Gastrocnemius medialis (tissue), 4 donors: ENCODE data around the gene CHST15. TPM values are rescaled to one million over a fixed set of nuclear protein-coding genes. Genes with fewer than 3 reads are reported as not detected.

ENCODE experiments used
- ATAC-seq, 2 donors: fragments of 150-250 bp; one replicate each; pipeline ENCODE4 v1.9.1; 2016
- DNase-seq, 2 donors: peaks; one replicate each; pipeline ENCODE4 v3.0.0-alpha.2; 2019
- H3K27ac ChIP-seq, 4 donors: fragments of 200-600 bp; sonication (generic); 1 replicate in 1 of 4; 2 replicates in 3 of 4; pipeline ENCODE4 v1.5.1; 2016 to 2018; ENCODE audit warnings: mild to moderate bottlenecking in 2 of 4, moderate library complexity in 1 of 4
- H3K27me3 ChIP-seq, 3 donors: fragments of 200-600 bp; sonication (generic) in 2 of 3; 1 replicate in 1 of 3; 2 replicates in 2 of 3; pipeline versions ENCODE4 v1.5.1 to v1.6.0; 2016 to 2019; ENCODE audit warnings: mild to moderate bottlenecking in 1 of 3, moderate library complexity in 1 of 3
- H3K36me3 ChIP-seq, 2 donors: fragments of 200-600 bp; sonication (generic) in 1 of 2; one replicate each; pipeline ENCODE4 v1.5.1; 2017 to 2018
- H3K4me1 ChIP-seq, 2 donors: fragments of 200-600 bp; sonication (generic) in 1 of 2; one replicate each; pipeline ENCODE4 v1.5.1; 2016 to 2017; ENCODE audit warnings: mild to moderate bottlenecking in 2 of 2
- H3K4me3 ChIP-seq, 4 donors: fragments of 200-600 bp; sonication (generic) in 3 of 4; 1 replicate in 1 of 4; 2 replicates in 3 of 4; pipeline ENCODE4 v1.5.1; 2016 to 2019; ENCODE audit warnings: mild to moderate bottlenecking in 2 of 4
- H3K9me3 ChIP-seq, 3 donors: fragments of 200-600 bp; sonication (generic) in 2 of 3; 1 replicate in 1 of 3; 2 replicates in 2 of 3; pipeline ENCODE4 v1.5.1; 2016 to 2019
- POLR2A ChIP-seq, 2 donors: fragments of 450-650 bp; IDR thresholded peaks; one replicate each; pipeline ENCODE4 v1.6.1; 2017; ENCODE audit warnings: antibody characterized with exemption in 2 of 2, mild to moderate bottlenecking in 2 of 2, moderate library complexity in 2 of 2
- in situ Hi-C, 4 donors: fragments of 200-750 bp; cut with MboI; loops; one replicate each; pipeline versions ENCODE4 v1.15.0 to v1.8.0; 2017; ENCODE audit warnings: low sequenced_read_pairs in 4 of 4
- intact Hi-C: fragments of 100-400 bp; cut with DNase I; formaldehyde crosslinking; loops from one replicate; pipeline ENCODE4 v1.15.1; 2023; ENCODE audit warnings: low total_unique reads
- total RNA-seq, 4 donors: library from RNA; depleted of rRNA; stranded (reverse); fragments of >200 nt; gene quantifications; one replicate each; pipeline versions ENCODE4 v1.1.0 to v1.2.3, GENCODE V29; 2016
- TF ChIP-seq, protein P1 (sequence below), 5 experiments: fragments of 450-650 bp in 3 of 5; fragments of 200-600 bp in 2 of 5; sonication (generic) in 2 of 5; IDR thresholded peaks in 4 of 5; conservative IDR thresholded peaks in 1 of 5; 1 replicate in 4 of 5; 2 replicates in 1 of 5; pipeline ENCODE4 v1.5.1; 2016 to 2019; ENCODE audit warnings: antibody characterized with exemption in 5 of 5, mild to moderate bottlenecking in 3 of 5, moderate library complexity in 3 of 5

CHST15 gene
- total RNA-seq, 4 donors from 2014 or later = 9.0 to 32.2 (median 20.3) TPM

DNA sequence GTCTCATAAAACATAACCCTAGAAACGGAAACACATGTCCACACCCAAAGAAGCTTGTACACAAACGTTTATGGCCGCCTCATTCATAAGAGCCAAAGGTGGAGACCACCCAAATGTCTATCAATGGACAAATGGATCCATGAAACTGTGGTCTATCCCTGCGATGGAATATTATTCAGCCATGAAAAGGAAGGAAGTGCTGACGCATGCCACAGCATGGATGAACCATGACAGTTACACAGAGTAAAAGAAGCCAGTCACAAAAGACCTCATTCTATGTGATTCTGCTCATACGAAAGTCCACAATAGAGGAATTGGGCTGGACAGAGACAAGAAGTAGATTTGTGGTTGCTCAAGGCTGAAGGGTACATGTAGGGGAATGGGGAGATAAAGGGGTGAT is 10.8 kb downstream of the CHST15 start:
- no peaks in the 10 kb centered on the region for H3K36me3 ChIP-seq
- ATAC-seq = no peak
- in situ Hi-C loops = no loop called here
- intact Hi-C loops = no loop called here
- no peaks in the 10 kb centered on the region for H3K27me3 ChIP-seq
- no peaks in the 10 kb centered on the region for H3K9me3 ChIP-seq
- H3K4me3 ChIP-seq = no peak overlapping the region
- TF ChIP-seq, protein P1, sequence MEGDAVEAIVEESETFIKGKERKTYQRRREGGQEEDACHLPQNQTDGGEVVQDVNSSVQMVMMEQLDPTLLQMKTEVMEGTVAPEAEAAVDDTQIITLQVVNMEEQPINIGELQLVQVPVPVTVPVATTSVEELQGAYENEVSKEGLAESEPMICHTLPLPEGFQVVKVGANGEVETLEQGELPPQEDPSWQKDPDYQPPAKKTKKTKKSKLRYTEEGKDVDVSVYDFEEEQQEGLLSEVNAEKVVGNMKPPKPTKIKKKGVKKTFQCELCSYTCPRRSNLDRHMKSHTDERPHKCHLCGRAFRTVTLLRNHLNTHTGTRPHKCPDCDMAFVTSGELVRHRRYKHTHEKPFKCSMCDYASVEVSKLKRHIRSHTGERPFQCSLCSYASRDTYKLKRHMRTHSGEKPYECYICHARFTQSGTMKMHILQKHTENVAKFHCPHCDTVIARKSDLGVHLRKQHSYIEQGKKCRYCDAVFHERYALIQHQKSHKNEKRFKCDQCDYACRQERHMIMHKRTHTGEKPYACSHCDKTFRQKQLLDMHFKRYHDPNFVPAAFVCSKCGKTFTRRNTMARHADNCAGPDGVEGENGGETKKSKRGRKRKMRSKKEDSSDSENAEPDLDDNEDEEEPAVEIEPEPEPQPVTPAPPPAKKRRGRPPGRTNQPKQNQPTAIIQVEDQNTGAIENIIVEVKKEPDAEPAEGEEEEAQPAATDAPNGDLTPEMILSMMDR (IDR thresholded peaks at IDR 0.05 in 4 of 5, conservative IDR thresholded peaks at IDR 0.05 in 1 of 5) = no peak
- no peak for TF ChIP-seq POLR2A (IDR thresholded peaks at IDR 0.05)
- H3K4me1 ChIP-seq = peaks cover 9 to 31% of the 10 kb centered on the region in 2 donors
- DNase-seq = no peak
- no peak overlapping the region for H3K27ac ChIP-seq

DNA sequence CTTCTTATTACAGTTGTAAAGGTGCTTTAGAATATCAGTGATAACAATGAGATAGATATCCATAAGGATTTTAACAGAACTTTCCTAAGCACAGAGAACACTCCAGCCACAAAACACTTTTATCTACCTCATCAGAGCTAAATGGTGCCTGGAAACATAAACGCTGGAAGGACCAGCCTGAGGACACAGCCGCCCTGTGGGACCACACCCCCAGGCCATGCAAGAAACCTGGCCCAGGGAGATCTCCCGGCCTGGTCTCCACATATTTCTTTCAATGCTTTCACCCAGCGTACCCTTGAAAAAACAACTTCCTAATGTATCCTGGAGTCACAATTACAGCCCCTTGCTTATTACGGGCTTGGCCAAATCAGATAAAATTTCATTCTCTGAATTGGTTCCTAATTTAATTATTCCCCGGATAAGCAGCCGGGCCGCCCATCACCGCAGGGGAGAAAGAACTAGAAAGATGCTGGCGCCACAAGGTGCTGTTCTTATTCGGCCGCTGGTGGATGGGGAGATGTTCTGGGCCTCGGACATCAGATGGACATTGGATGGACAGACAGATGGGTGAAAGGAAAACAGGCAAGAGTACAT is 11.8 kb downstream of the CHST15 start:
- no peak for DNase-seq
- in situ Hi-C loops (no loop called here), intact Hi-C loops (no loop called here)
- H3K36me3 ChIP-seq = no peaks in the 10 kb centered on the region
- no peak overlapping the region for H3K27ac ChIP-seq
- H3K9me3 ChIP-seq = no peaks in the 10 kb centered on the region
- no peak for ATAC-seq
- H3K4me1 ChIP-seq = peaks cover 9 to 23% of the 10 kb centered on the region in 2 donors
- H3K27me3 ChIP-seq = no peaks in the 10 kb centered on the region
- H3K4me3 ChIP-seq = no peak overlapping the region
- TF ChIP-seq, protein P1 (IDR thresholded peaks at IDR 0.05 in 4 of 5, conservative IDR thresholded peaks at IDR 0.05 in 1 of 5) = no peak
- TF ChIP-seq POLR2A (IDR thresholded peaks at IDR 0.05) = no peak

- no peaks in the 10 kb centered on the region for H3K36me3 ChIP-seq
- H3K27me3 ChIP-seq = no peaks in the 10 kb centered on the region
- in situ Hi-C loops (no loop called here), intact Hi-C loops (no loop called here)
- DNase-seq (no peak), ATAC-seq (no peak)
- no peaks in the 10 kb centered on the region for H3K9me3 ChIP-seq
- H3K4me1 ChIP-seq = peaks cover 7 to 26% of the 10 kb centered on the region in 2 donors
- no peak overlapping the region for H3K27ac ChIP-seq
- TF ChIP-seq, protein P1 (IDR thresholded peaks at IDR 0.05 in 4 of 5, conservative IDR thresholded peaks at IDR 0.05 in 1 of 5) = no peak
- no peak for TF ChIP-seq POLR2A (IDR thresholded peaks at IDR 0.05)
- no peak overlapping the region for H3K4me3 ChIP-seq
Measured at GRCh38 chr10:124079864-124080263, 13.5 kb downstream of the CHST15 start.

- peaks cover 7 to 26% of the 10 kb centered on the region in 2 donors for H3K4me1 ChIP-seq
- in situ Hi-C loops = no loop called here
- TF ChIP-seq, protein P1 (IDR thresholded peaks at IDR 0.05 in 4 of 5, conservative IDR thresholded peaks at IDR 0.05 in 1 of 5) = no peak
- no peak for TF ChIP-seq POLR2A (IDR thresholded peaks at IDR 0.05)
- intact Hi-C loops = no loop called here
- H3K27ac ChIP-seq = no peak overlapping the region
- H3K36me3 ChIP-seq = no peaks in the 10 kb centered on the region
- no peaks in the 10 kb centered on the region for H3K27me3 ChIP-seq
- DNase-seq (no peak), ATAC-seq (peak in 1 of 2 donors; percentile 48)
- H3K4me3 ChIP-seq = no peak overlapping the region
- H3K9me3 ChIP-seq = no peaks in the 10 kb centered on the region
Measured at GRCh38 chr10:124078714-124079113, 14.7 kb downstream of the CHST15 start.

- H3K9me3 ChIP-seq = no peaks in the 10 kb centered on the region
- DNase-seq = no peak
- no peak overlapping the region for H3K4me3 ChIP-seq
- TF ChIP-seq, protein P1 (IDR thresholded peaks at IDR 0.05 in 4 of 5, conservative IDR thresholded peaks at IDR 0.05 in 1 of 5) = no peak
- no peak for TF ChIP-seq POLR2A (IDR thresholded peaks at IDR 0.05)
- in situ Hi-C loops = no loop called here
- peaks cover 5 to 26% of the 10 kb centered on the region in 2 donors for H3K4me1 ChIP-seq
- intact Hi-C loops = no loop called here
- H3K36me3 ChIP-seq = no peaks in the 10 kb centered on the region
- ATAC-seq = no peak
- H3K27ac ChIP-seq = no peak overlapping the region
- no peaks in the 10 kb centered on the region for H3K27me3 ChIP-seq
Measured at GRCh38 chr10:124078028-124078427, 15.4 kb downstream of the CHST15 start.
